Breast epithelium (tissue), 3 donors: Measurements from ENCODE around the gene SOD3.

Experiments used
- POLR2A ChIP-seq: fragments of 450-650 bp; IDR thresholded peaks from one replicate; pipeline ENCODE4 v1.6.1; 2016; ENCODE audit warnings: antibody characterized with exemption, mild to moderate bottlenecking, moderate library complexity
- TF ChIP-seq, protein P1 (sequence below), 3 donors: fragments of 450-650 bp; IDR thresholded peaks; one replicate each; pipeline ENCODE4 v1.5.1; 2016 to 2017; ENCODE audit warnings: antibody characterized with exemption in 3 of 3, mild to moderate bottlenecking in 3 of 3, moderate library complexity in 3 of 3

DNA sequence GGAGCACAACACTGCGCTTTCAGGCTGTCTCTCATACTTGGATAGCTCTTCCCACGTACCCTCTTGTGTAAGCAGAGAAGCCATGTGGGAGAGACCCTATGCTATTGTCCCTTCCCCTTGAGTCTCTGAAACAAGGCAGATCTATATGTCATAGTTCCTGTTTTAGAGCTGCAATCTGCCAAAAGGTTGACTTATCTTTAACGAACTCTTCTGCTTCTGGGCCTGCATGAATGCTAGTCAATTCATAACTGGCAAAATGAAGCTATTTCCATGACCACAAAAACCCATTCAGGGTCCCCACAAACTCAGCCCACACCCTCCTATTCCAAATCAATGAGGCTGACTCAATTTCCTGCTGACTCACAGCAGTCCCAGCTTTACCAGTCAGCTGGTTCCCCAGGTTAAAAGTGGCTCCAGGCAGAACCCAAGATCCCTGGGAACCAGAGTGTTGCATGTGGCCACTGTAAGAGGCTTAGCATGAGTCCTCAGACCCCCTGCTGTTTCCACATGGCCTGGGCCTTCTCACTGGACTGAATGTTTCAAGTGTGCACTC, 25.3 kb upstream of the SOD3 start:
- TF ChIP-seq, protein P1, sequence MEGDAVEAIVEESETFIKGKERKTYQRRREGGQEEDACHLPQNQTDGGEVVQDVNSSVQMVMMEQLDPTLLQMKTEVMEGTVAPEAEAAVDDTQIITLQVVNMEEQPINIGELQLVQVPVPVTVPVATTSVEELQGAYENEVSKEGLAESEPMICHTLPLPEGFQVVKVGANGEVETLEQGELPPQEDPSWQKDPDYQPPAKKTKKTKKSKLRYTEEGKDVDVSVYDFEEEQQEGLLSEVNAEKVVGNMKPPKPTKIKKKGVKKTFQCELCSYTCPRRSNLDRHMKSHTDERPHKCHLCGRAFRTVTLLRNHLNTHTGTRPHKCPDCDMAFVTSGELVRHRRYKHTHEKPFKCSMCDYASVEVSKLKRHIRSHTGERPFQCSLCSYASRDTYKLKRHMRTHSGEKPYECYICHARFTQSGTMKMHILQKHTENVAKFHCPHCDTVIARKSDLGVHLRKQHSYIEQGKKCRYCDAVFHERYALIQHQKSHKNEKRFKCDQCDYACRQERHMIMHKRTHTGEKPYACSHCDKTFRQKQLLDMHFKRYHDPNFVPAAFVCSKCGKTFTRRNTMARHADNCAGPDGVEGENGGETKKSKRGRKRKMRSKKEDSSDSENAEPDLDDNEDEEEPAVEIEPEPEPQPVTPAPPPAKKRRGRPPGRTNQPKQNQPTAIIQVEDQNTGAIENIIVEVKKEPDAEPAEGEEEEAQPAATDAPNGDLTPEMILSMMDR (IDR thresholded peaks at IDR 0.05), result no peak
- no peak for TF ChIP-seq POLR2A
